NCI-H1092 treated with DMSO at 0.1 percent for 48 hours (cell line): ENCODE results near the gene HMCN2.

Experiments
- DNase-seq: peaks from one replicate; lab custom pipeline; 2025; lab: John Stamatoyannopoulos, UW

HMCN2 gene

GRCh38 chr9:130265431-130266235 lies at the start of gene HMCN2:
Gene HMCN2 (plus strand): TSS chr9:130265760. CDS start chr9:130265879, 119 bp downstream.
- no peak for DNase-seq

- no peak for DNase-seq
Observed at GRCh38 chr9:130217838-130218237, 47.7 kb upstream of the HMCN2 start.

- no peak for DNase-seq
Observed at GRCh38 chr9:130219661-130220096, 45.9 kb upstream of the HMCN2 start.

GRCh38 chr9:130220352-130220751 lies 45.2 kb upstream of the HMCN2 start:
- no peak for DNase-seq

GRCh38 chr9:130222833-130223232 lies 42.7 kb upstream of the HMCN2 start:
- DNase-seq = no peak

GRCh38 chr9:130225071-130225470 lies 40.5 kb upstream of the HMCN2 start:
- no peak for DNase-seq

- no peak for DNase-seq
Observed at GRCh38 chr9:130225586-130225985, 40.0 kb upstream of the HMCN2 start.

- no peak for DNase-seq
Observed at GRCh38 chr9:130226112-130226511, 39.4 kb upstream of the HMCN2 start.

GRCh38 chr9:130227833-130228232 lies 37.7 kb upstream of the HMCN2 start:
- no peak for DNase-seq

GRCh38 chr9:130229759-130230158 lies 35.8 kb upstream of the HMCN2 start:
- DNase-seq = no peak

- no peak for DNase-seq
Observed at GRCh38 chr9:130230631-130231030, 34.9 kb upstream of the HMCN2 start.

GRCh38 chr9:130232899-130233586 lies 32.5 kb upstream of the HMCN2 start:
- no peak for DNase-seq

GRCh38 chr9:130233587-130233945 lies 32.0 kb upstream of the HMCN2 start:
- DNase-seq = no peak

GRCh38 chr9:130234340-130235260 lies 31.0 kb upstream of the HMCN2 start:
- DNase-seq = no peak

GRCh38 chr9:130235558-130236435 lies 29.8 kb upstream of the HMCN2 start:
- DNase-seq = peak; percentile 44

- no peak for DNase-seq
Observed at GRCh38 chr9:130236436-130236985, 29.0 kb upstream of the HMCN2 start.

- DNase-seq = no peak
Observed at GRCh38 chr9:130237076-130237475, 28.5 kb upstream of the HMCN2 start.

GRCh38 chr9:130237763-130238524 lies 27.6 kb upstream of the HMCN2 start:
- DNase-seq = peak; percentile 13

- no peak for DNase-seq
Observed at GRCh38 chr9:130239363-130239695, 26.2 kb upstream of the HMCN2 start.

GRCh38 chr9:130239741-130240241 lies 25.8 kb upstream of the HMCN2 start:
- no peak for DNase-seq
